Urinary bladder (tissue), 4 donors: Measurements from ENCODE around the gene NUP153. TPM values are rescaled to one million over a fixed set of nuclear protein-coding genes. Genes with fewer than 3 reads are reported as not detected.
A peak's percentile ranks its signal among the peaks of the same experiment; 100 is the strongest.

Experiments used
- DNase-seq: peaks from one replicate; pipeline ENCODE4 v3.0.0-alpha.2; 2015; ENCODE audit errors: extremely low spot score
- H3K27ac ChIP-seq: one replicate; pipeline ENCODE4 v1.5.1; 2013; ENCODE audit warnings: low read depth, mild to moderate bottlenecking, moderate library complexity
- H3K36me3 ChIP-seq: one replicate; pipeline ENCODE4 v1.6.1; 2013; ENCODE audit warnings: mild to moderate bottlenecking, moderate library complexity; ENCODE audit not compliant: insufficient read depth
- H3K4me1 ChIP-seq: one replicate; pipeline ENCODE4 v1.6.1; 2013; ENCODE audit warnings: mild to moderate bottlenecking, moderate library complexity; ENCODE audit not compliant: insufficient read depth
- H3K4me3 ChIP-seq: one replicate; pipeline ENCODE4 v1.5.1; 2013; ENCODE audit warnings: low read depth, low read length
- WGBS: extraction: QIAGEN DNeasy Blood & Tissue Kit; methylation state at CpG from one replicate; pipeline ENCODE4 v1.1.7; 2013; 5-methylcytosine and 5-hydroxymethylcytosine counted together
- polyA plus RNA-seq: library from polyadenylated mRNA; stranded (reverse); fragments of 200-250 nt; gene quantifications from one replicate; pipeline ENCODE4 v1.2.3, GENCODE V29; 2013
- total RNA-seq: library from RNA; depleted of rRNA; stranded (reverse); fragments of >200 nt; gene quantifications from one replicate; pipeline ENCODE4 v1.2.3, GENCODE V29; 2014
- donor health status: healthy with polysubstance abuse.
- donor health status: healthy.

The NUP153 gene
- total and polyA plus RNA-seq, 2 donors = 16.9 to 43.6 TPM

GRCh38 chr6:17630511-17631073 lies 76.1 kb downstream of the NUP153 start:
- no peaks in the 10 kb centered on the region for H3K4me1 ChIP-seq
- DNase-seq = no peak
- H3K36me3 ChIP-seq = peaks cover 3% of the 10 kb centered on the region
- no peak overlapping the region for H3K4me3 ChIP-seq
- 53% methylated on average over 5 of the region's 5 CpGs for WGBS
- no peak overlapping the region for H3K27ac ChIP-seq

DNA sequence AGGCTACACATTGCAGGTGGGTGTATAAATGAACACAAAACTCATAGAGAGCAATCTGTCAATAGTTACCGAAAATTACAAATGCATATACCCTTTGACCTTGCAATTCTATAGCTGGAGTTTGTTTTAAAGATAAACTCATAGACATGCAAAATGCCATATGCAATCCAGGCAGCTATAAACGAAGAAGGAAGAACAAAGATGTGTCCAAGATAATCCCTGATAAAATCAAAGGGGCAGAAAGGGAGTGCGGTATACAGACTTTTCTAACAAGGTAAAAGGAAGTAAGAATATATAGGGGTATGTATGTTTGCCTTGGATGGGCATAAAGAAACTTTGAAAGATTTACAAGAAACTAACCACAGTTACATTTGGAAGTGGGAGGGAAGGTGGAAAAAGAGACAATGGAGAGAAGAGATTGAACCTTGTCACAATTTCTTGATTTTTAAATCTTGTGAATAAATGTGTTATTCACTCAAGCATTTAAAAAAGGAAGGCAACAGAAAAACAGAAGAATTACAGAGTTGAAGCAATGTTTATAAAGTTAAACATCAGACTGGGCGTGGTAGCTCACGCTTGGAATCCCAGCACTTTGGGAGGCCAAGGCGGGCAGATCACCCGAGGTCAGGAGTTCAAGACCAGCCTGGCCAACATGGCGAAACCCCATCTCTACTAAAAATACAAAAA lies 76.8 kb downstream of the NUP153 start:
- Histone ChIP-seq H3K4me3 (no peak overlapping the region), H3K4me1 (no peaks in the 10 kb centered on the region), H3K27ac (no peak overlapping the region), H3K36me3 (peaks cover 3% of the 10 kb centered on the region)
- no peak for DNase-seq
- 82% methylated on average over 8 of the region's 8 CpGs for WGBS

- peaks cover 5% of the 10 kb centered on the region for H3K36me3 ChIP-seq
- no peak overlapping the region for H3K4me3 ChIP-seq
- WGBS = 86% methylated on average over 1 of the region's 1 CpG
Observed at GRCh38 chr6:17628873-17629272, 77.9 kb downstream of the NUP153 start.

DNA sequence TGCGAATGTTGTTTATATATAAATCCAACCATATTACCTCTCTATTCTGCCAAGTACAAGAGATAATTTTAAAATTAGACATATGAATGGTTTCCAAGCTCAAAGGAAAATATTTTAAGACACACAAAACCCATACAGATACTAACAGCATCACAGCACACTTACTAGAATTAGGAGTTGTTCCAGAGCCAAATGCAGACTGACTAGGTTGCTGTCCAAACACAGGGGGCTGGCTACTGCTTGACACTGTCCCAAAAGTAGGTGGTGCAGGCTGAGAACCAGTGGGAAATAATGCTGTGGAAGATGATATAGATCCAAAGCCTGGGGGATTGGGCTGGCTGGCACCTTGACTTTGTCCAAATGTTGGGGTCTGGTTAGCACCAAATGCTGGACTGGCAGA lies 82.3 kb downstream of the NUP153 start:
- no peak overlapping the region for H3K4me3 ChIP-seq
- H3K27ac ChIP-seq = no peak overlapping the region
- no peaks in the 10 kb centered on the region for H3K4me1 ChIP-seq
- H3K36me3 ChIP-seq = peaks cover 3% of the 10 kb centered on the region
- 45% methylated on average over 1 of the region's 1 CpG for WGBS
- DNase-seq = no peak

More at GRCh38 chr6:17628873-17629272, 77.9 kb downstream of the NUP153 start:
- DNase-seq = no peak
- Histone ChIP-seq H3K4me1 (no peaks in the 10 kb centered on the region), H3K27ac (no peak overlapping the region)

- WGBS = 90% methylated on average over 5 of the region's 5 CpGs
- DNase-seq = no peak
- Histone ChIP-seq H3K4me3 (no peak overlapping the region), H3K4me1 (no peaks in the 10 kb centered on the region), H3K36me3 (peaks cover 3% of the 10 kb centered on the region), H3K27ac (no peak overlapping the region)
Observed at GRCh38 chr6:17622144-17622543, 84.6 kb downstream of the NUP153 start.

GRCh38 chr6:17621003-17621402 lies 85.7 kb downstream of the NUP153 start:
- Histone ChIP-seq H3K4me3 (no peak overlapping the region), H3K27ac (no peak overlapping the region), H3K4me1 (no peaks in the 10 kb centered on the region), H3K36me3 (peaks cover 3% of the 10 kb centered on the region)
- 81% methylated on average over 2 of the region's 2 CpGs for WGBS
- DNase-seq = no peak

DNA sequence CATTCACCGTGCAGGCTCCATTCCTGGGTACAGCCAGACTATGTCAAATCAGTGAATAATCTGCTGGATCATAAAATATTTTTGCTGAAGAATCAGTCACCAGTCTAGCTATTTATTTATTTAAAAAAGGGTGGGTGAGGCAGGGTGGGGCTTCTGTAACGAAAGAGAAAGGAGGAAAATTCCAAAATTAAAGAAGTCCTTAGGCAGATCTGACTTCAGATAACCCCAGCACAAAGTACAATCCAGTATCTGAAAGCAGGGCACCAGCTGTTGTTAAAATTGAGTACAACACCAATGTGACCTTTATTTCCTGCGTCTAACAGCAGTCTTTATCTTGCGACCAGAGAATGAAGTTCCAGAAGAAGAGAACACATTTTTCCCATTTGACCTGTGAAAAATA lies 90.9 kb downstream of the NUP153 start:
- peaks cover 2% of the 10 kb centered on the region for H3K36me3 ChIP-seq
- WGBS = 88% methylated on average over 4 of the region's 4 CpGs
- no peak overlapping the region for H3K4me3 ChIP-seq
- no peak overlapping the region for H3K27ac ChIP-seq
- no peaks in the 10 kb centered on the region for H3K4me1 ChIP-seq
- no peak for DNase-seq

GRCh38 chr6:17612048-17612447 lies 94.7 kb downstream of the NUP153 start:
- Histone ChIP-seq H3K27ac (no peak overlapping the region), H3K4me3 (no peak overlapping the region), H3K4me1 (no peaks in the 10 kb centered on the region), H3K36me3 (peaks cover 2% of the 10 kb centered on the region)
- 77% methylated on average over 4 of the region's 4 CpGs for WGBS
- no peak for DNase-seq

DNA sequence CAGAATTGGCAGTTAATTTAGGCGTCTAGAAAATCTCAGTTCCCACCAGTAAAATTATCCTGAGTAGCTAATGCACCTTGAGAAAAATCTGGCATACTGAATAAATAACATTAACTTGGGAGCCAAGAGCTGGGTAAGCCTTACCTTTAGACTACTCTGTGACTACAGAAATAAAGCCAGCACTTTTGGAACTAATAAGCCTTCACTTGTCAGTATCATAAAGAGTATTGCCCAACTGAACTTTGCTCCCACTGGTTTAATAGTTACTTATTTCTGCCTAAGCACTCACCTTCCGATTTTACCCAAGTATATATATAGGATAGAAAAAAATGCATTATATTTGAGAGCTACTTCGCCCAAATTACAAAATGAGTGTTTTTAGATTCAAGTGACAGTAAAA lies 95.9 kb downstream of the NUP153 start:
- no peak for DNase-seq
- H3K4me1 ChIP-seq = no peaks in the 10 kb centered on the region
- peaks cover under 1% of the 10 kb centered on the region for H3K36me3 ChIP-seq
- 87% methylated on average over 3 of the region's 3 CpGs for WGBS
- no peak overlapping the region for H3K4me3 ChIP-seq
- H3K27ac ChIP-seq = no peak overlapping the region

- no peak for DNase-seq
- no peak overlapping the region for H3K27ac ChIP-seq
- WGBS = 99% methylated on average over 4 of the region's 4 CpGs
- no peaks in the 10 kb centered on the region for H3K4me1 ChIP-seq
- H3K36me3 ChIP-seq = no peaks in the 10 kb centered on the region
- no peak overlapping the region for H3K4me3 ChIP-seq
Observed at GRCh38 chr6:17606606-17607005, 100.1 kb downstream of the NUP153 start.

DNA sequence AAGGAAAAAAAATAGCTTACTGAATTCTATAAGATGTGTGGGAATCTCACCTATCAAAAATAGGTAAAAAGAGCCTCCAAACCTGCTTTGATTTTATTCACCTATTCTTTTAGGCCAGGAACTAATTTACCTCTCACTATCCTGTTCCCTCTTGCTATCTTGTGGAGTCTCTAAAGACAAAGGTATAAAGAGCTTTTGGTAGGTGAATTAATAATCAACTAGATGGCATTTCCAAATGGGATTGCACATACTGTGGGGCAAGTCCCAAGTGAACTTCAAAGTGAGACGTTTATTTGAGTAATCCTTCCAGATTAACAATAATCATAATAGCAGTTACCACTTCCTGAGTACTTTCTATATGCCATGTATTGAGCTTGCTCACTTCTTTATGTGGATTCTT lies 103.8 kb downstream of the NUP153 start:
- H3K27ac ChIP-seq = no peak overlapping the region
- no peak overlapping the region for H3K4me3 ChIP-seq
- H3K4me1 ChIP-seq = no peaks in the 10 kb centered on the region
- no peak for DNase-seq
- no peaks in the 10 kb centered on the region for H3K36me3 ChIP-seq
- WGBS = 29% methylated on average over 1 of the region's 1 CpG

DNA sequence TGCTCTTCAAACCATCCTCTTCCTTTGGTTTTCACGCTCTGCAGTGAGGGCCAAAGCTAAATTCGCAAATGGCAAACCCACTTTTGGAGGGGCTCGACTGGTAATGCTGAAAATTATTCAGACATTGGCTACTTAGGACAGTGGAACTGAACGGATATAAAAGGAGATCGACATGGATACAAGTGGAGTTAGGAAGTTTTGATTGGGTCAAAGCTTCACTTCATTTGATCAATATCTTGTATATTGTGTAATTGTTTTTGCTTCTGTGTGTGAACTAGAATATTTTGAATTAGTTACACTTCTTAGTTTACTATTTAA lies 105.4 kb downstream of the NUP153 start:
- Histone ChIP-seq H3K4me1 (no peaks in the 10 kb centered on the region), H3K27ac (no peak overlapping the region)
- WGBS = 14% methylated on average over 5 of the region's 5 CpGs

DNA sequence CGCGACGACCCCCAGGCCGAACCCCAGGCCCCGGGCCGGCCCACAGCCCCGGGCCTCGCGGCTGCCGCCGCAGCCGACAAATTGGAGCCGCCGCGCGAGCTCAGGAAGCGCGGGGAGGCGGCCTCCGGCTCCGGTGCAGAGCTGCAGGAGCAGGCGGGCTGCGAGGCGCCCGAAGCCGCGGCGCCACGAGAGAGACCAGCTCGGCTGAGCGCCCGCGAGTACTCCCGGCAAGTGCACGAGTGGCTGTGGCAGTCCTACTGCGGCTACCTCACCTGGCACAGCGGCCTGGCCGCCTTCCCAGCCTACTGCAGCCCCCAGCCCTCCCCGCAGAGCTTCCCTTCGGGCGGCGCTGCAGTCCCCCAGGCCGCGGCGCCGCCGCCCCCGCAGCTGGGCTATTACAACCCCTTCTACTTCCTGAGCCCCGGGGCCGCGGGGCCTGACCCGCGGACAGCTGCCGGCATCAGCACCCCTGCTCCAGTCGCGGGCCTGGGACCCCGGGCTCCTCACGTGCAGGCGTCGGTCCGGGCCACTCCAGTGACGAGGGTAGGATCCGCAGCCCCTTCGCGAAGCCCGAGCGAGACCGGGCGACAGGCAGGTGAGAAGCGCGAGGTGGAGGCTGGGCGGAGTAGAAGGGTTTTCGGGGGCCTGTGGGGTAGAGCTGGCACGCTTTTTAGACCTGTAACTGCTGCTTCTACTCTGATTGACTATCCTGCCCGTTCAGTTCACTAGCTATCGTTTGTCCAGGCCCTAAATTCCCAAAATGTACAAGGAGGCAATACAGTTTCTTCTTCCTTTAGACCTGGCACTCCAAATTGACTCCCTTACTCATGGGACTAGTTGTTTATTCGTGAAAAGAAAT lies 106.0 kb downstream of the NUP153 start:
- no peaks in the 10 kb centered on the region for H3K4me1 ChIP-seq
- H3K27ac ChIP-seq = peak overlapping the region; percentile 96
- peak overlapping the region; percentile 94 for H3K4me3 ChIP-seq
- DNase-seq = no peak
- WGBS = under 1% methylated on average over 77 of the region's 77 CpGs
- no peaks in the 10 kb centered on the region for H3K36me3 ChIP-seq

More for the DNA sequence above, 105.4 kb downstream of the NUP153 start:
- Histone ChIP-seq H3K4me3 (peak overlapping the region; percentile 94), H3K36me3 (no peaks in the 10 kb centered on the region)
- DNase-seq = no peak
